Measurements from ENCODE around the gene TMEM208. TPM values are rescaled to one million over a fixed set of nuclear protein-coding genes. Genes with fewer than 3 reads are reported as not detected.

Gene TMEM208
- polyA plus RNA-seq, 1 of the 3 experiments (the other 2 are of a cell fraction), result 98.2 TPM

GRCh38 chr16:67208154-67208896, 18.6 kb upstream of the TMEM208 start (continued):
- TF ChIP-seq REST (IDR thresholded peaks at IDR 0.05; ENCODE audit: low read depth, low read length) (no peak), ELF1 (IDR thresholded peaks at IDR 0.05) (no peak), IRF3 (IDR thresholded peaks at IDR 0.05; ENCODE audit: low read depth, low read length) (no peak), YY1 (IDR thresholded peaks at IDR 0.05; ENCODE audit: low read depth) (no peak), NFIC (IDR thresholded peaks at IDR 0.05; ENCODE audit: borderline replicate concordance) (no peak), EP300 (IDR thresholded peaks at IDR 0.05; ENCODE audit: borderline replicate concordance in 1 of 2, low read depth in 1 of 2, low read length in 1 of 2) (no peak), FOXJ3 (CRISPR knock-in tag; IDR thresholded peaks at IDR 0.05) (no peak), JUND (IDR thresholded peaks at IDR 0.05) (no peak), FOSL2 (IDR thresholded peaks at IDR 0.05; ENCODE audit: borderline replicate concordance, low read depth) (no peak), RXRA (IDR thresholded peaks at IDR 0.05; ENCODE audit: borderline replicate concordance, low read depth) (no peak), GATA2 (CRISPR knock-in tag; IDR thresholded peaks at IDR 0.05) (no peak), RAD21 (IDR thresholded peaks at IDR 0.05; ENCODE audit: low read length) (no peak)

- Histone ChIP-seq H2AFZ (ENCODE audit: low read depth) (no peak overlapping the region), H3K36me3 (replicated peaks in 1 of 2; ENCODE audit: control insufficient read depth in 1 of 2, insufficient read depth in 2 of 2, low read length in 1 of 2) (no peaks in the 10 kb centered on the region), H3K27ac (ENCODE audit: low read depth in 2 of 2, low read length in 1 of 2) (no peak overlapping the region), H3K4me1 (ENCODE audit: control insufficient read depth in 1 of 2, insufficient read depth in 2 of 2, low read depth in 1 of 2, low read length in 1 of 2) (peaks cover 8 to 11% of the 10 kb centered on the region in 2 experiments; a peak in 2 of 4 replicates), H3F3A (replicated peaks; ENCODE audit: insufficient read depth) (peaks cover 4% of the 10 kb centered on the region), H4K20me1 (ENCODE audit: insufficient read depth) (no peaks in the 10 kb centered on the region), H3K4me2 (no peak overlapping the region), H3K9ac (no peak overlapping the region), H3K27me3 (ENCODE audit: insufficient read depth) (no peaks in the 10 kb centered on the region), H3K79me2 (ENCODE audit: insufficient read depth) (no peaks in the 10 kb centered on the region), H3K9me3 (no peaks in the 10 kb centered on the region), H3K9me2 (no peaks in the 10 kb centered on the region), H3K4me3 (ENCODE audit: low read depth in 2 of 2, low read length in 1 of 2) (no peak overlapping the region)
- CTCF ChIA-PET, result interaction anchor here (1.1 to 1.5 kb wide), 3 partner anchors 11 to 16 kb away, joined by 3 to 8 read pairs (median 3); partner anchors contain the start of gene ELMO3
- POLR2A ChIA-PET, result interaction anchor here (1.5 to 4.0 kb wide), 3 partner anchors 8 to 17 kb away, joined by 4 to 21 read pairs (median 8); partner anchors contain the start of gene TMEM208
- DNase-seq, result no peak
- no peak for TF ChIP-seq FOSL2 (IDR thresholded peaks at IDR 0.05; ENCODE audit: borderline replicate concordance, low read depth)
- 96% methylated on average over 8 of the region's 8 CpGs for WGBS (ENCODE audit: low lambda C conversion rate)
These were observed 17.4 kb upstream of the TMEM208 start for GRCh38 chr16:67209565-67209964.

Data from SK-N-SH (cell line).